Keratinocyte (primary cell): ENCODE data around the gene CASZ1.

ENCODE experiments used
- EZH2 ChIP-seq: IDR thresholded peaks from one replicate; pipeline ENCODE4 v1.6.1; 2012; ENCODE audit warnings: inconsistent platforms, mild to moderate bottlenecking, low read length, moderate library complexity
- TF ChIP-seq, protein P1 (sequence below), 3 experiments: IDR thresholded peaks in 1 of 3; conservative IDR thresholded peaks in 1 of 3; optimal IDR thresholded peaks in 1 of 3; 2 replicates in 2 of 3; 3 replicates in 1 of 3; pipeline versions ENCODE3 to v1.5.1; 2011; ENCODE audit warnings: low read length in 3 of 3, mild to moderate bottlenecking in 3 of 3, moderate library complexity in 2 of 3, control low read depth in 1 of 3, inconsistent platforms in 1 of 3; ENCODE audit not compliant: insufficient read depth in 2 of 3; ENCODE audit errors: extremely low read depth in 1 of 3

- TF ChIP-seq, protein P1, sequence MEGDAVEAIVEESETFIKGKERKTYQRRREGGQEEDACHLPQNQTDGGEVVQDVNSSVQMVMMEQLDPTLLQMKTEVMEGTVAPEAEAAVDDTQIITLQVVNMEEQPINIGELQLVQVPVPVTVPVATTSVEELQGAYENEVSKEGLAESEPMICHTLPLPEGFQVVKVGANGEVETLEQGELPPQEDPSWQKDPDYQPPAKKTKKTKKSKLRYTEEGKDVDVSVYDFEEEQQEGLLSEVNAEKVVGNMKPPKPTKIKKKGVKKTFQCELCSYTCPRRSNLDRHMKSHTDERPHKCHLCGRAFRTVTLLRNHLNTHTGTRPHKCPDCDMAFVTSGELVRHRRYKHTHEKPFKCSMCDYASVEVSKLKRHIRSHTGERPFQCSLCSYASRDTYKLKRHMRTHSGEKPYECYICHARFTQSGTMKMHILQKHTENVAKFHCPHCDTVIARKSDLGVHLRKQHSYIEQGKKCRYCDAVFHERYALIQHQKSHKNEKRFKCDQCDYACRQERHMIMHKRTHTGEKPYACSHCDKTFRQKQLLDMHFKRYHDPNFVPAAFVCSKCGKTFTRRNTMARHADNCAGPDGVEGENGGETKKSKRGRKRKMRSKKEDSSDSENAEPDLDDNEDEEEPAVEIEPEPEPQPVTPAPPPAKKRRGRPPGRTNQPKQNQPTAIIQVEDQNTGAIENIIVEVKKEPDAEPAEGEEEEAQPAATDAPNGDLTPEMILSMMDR (optimal IDR thresholded peaks at IDR 0.05 in 1 of 3, IDR thresholded peaks at IDR 0.05 in 1 of 3, conservative IDR thresholded peaks at IDR 0.05 in 1 of 3; ENCODE audit: extremely low read depth in 1 of 3, insufficient read depth in 2 of 3, low read length in 3 of 3), result no peak
- TF ChIP-seq EZH2, result no peak
These were observed 86.0 kb downstream of the CASZ1 start for GRCh38 chr1:10710489-10710888.
